Activated CD4-positive, alpha-beta T cell treated with anti-CD3 and anti-CD28 coated beads for 36 hours (primary cell): ENCODE results near the gene SLC28A2. TPM values are rescaled to one million over a fixed set of nuclear protein-coding genes. Genes with fewer than 3 reads are reported as not detected.
"Not testable (repeated sequence)": the region's sequence is repeated elsewhere in the genome, so short reads cannot be mapped to it uniquely, and the experiment has no call there.

Experiments used
- ATAC-seq: fragments of 200-7000 bp; cut with Tn5 transposase; one replicate; pipeline ENCODE4 v1.10.0; 2021; ENCODE audit warnings: mild to moderate bottlenecking, moderate library complexity
- CTCF ChIA-PET: fragments of 350-600 bp; sonication (Branson Sonifier 250); formaldehyde crosslinking; loops from one replicate; lab custom pipeline; 2021; ENCODE audit warnings: antibody characterized with exemption; lab: Charles Lee
- POLR2A ChIA-PET: fragments of 350-600 bp; sonication (Branson Sonifier 250); formaldehyde crosslinking; loops from one replicate; lab custom pipeline; 2021; ENCODE audit warnings: antibody characterized with exemption, inconsistent platforms; lab: Charles Lee
- DNase-seq: peaks from one replicate; pipeline ENCODE4 v3.0.0-alpha.2; 2020
- H3K27ac Mint-ChIP-seq: one replicate; pipeline ENCODE4 v1.8.0; 2021; ENCODE audit warnings: mixed read lengths
- H3K27me3 Mint-ChIP-seq: one replicate; pipeline ENCODE4 v1.8.0; 2021; ENCODE audit warnings: mixed read lengths
- H3K36me3 Mint-ChIP-seq: one replicate; pipeline ENCODE4 v1.8.0; 2021; ENCODE audit warnings: low read depth, mixed read lengths
- H3K4me1 Mint-ChIP-seq: one replicate; pipeline ENCODE4 v1.8.0; 2021; ENCODE audit warnings: mixed read lengths
- H3K4me3 Mint-ChIP-seq: one replicate; pipeline ENCODE4 v1.8.0; 2021; ENCODE audit warnings: mild to moderate bottlenecking, moderate library complexity, mixed read lengths
- H3K9me3 Mint-ChIP-seq: one replicate; pipeline ENCODE4 v1.8.0; 2021; ENCODE audit warnings: low read depth, mixed read lengths
- intact Hi-C, 2 experiments: fragments of 100-400 bp; cut with DNase I in 1 of 2; cut with micrococcal nuclease in 1 of 2; formaldehyde crosslinking; loops; one replicate each; pipeline versions ENCODE4 v1.14.2 to v1.15.1; 2022 to 2024; cut with DNase I, micrococcal nuclease
- total RNA-seq, 2 experiments: library from RNA; stranded (reverse); gene quantifications; one replicate each; pipeline ENCODE4 v1.2.3, GENCODE V29; 2021

SLC28A2 gene
- total RNA-seq, 2 experiments from 2014 or later = not detected

DNA sequence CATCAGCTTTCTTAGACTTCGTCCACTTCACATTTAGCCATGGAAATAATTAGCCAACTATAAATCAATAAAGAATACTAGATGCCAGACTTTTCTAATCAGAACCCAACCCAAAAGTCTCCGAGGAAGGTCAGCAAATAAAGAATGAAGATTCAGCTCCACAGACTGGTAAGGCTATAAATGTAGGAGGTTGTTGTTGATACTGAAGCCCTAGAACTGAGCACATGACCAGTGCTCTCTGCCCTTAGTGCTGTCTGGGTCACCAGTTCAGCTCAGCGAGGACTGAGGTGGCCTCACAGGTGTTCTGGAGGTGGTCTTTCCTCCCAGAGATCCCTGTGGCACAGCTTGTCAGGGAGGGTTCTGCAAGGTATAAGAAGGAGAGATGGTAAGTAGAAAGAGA lies 20.9 kb upstream of the SLC28A2 start:
- H3K36me3 Mint-ChIP-seq = no peaks in the 10 kb centered on the region
- no peaks in the 10 kb centered on the region for H3K4me1 Mint-ChIP-seq
- H3K4me3 Mint-ChIP-seq = no peak overlapping the region
- no peak for DNase-seq
- peaks cover 2% of the 10 kb centered on the region for H3K27me3 Mint-ChIP-seq
- H3K9me3 Mint-ChIP-seq = peaks cover 11% of the 10 kb centered on the region
- CTCF ChIA-PET = interaction anchor here (0.7 to 0.8 kb wide), 2 partner anchors 25 to 77 kb away, joined by 3 to 4 read pairs; no protein-coding TSS in a partner anchor
- ATAC-seq = no peak
- intact Hi-C loops = no loop called here
- H3K27ac Mint-ChIP-seq = no peak overlapping the region
- POLR2A ChIA-PET = interaction anchor here (0.6 kb wide), 1 partner anchor 646 kb away, joined by 4 read pairs; no protein-coding TSS in a partner anchor

DNA sequence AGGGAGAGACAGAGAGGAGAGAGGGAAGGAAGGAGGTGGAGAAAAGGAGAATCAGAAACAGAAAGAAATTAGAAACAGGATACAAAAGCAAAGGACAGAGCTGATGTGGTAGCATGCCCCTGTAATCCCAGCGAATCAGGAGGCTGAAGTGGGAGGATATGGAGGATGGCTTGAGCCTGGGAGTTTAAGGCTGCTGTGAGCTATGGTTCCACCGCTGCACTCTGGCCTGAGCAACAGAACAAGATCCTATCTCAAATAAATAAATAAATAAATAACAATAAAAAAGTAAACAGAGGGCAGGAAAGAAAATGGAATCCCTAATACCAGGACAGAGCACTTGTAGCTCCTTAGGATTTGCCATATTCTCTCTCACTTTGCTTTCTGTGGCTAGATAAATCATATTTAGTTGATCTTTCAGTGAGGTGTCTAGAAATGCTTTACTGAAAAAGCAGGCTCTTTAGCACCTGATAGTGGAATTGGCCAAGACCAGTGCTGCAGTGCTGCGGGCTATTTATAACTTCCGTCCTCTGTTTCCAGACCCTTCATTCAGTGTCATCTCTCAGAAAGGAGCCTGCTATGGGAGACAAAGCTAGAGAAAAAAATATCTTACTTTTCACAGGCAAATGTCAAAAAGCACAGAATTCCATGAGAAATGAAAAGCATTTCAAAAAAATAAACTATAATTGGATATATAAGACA lies 20.0 kb upstream of the SLC28A2 start:
- CTCF ChIA-PET = interaction anchor here (0.8 to 1.0 kb wide), 2 partner anchors 28 to 114 kb away, joined by 3 read pairs; no protein-coding TSS in a partner anchor

DNA sequence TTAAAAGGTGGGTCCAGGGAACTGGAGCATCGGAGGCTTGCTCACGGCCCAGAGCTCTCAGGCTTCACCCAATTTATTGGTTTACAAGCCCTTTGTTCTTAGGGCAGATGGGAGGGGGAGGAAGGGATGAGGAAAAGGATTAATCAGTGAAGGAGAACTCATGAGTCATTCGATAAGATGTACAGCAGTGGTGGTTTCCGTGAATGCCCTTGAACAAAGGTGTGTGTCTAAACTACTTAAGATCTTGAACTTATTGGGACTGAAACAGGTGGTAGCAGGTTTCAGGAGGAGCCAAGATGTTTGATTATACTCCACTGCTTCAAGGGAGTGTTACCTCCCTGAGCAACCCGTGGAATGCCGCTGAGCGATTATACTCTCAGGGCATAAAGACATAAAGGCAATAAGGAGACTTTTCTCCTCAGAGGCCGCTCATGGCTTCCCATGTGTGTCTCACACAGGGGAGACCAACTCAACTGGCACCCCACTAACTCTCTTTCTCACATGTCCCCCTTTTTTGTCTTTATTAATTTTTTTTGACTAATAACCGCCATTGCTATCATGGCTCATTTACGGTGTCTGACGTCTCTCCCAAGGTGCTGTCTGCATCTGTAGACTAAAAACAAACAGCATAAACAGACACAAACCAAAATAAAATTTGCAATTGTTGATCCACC lies 17.3 kb upstream of the SLC28A2 start:
- ATAC-seq (no peak), DNase-seq (no peak)
- Mint-ChIP-seq H3K36me3 (no peaks in the 10 kb centered on the region), H3K9me3 (peaks cover 29% of the 10 kb centered on the region), H3K27ac (no peak overlapping the region), H3K27me3 (peaks cover 6% of the 10 kb centered on the region), H3K4me3 (no peak overlapping the region), H3K4me1 (no peaks in the 10 kb centered on the region)
- ChIA-PET POLR2A (no interaction called here), CTCF (interaction anchor here (0.7 kb wide), 1 partner anchor 10 kb away, joined by 3 read pairs; no protein-coding TSS in a partner anchor)
- intact Hi-C loops = no loop called here

More for the DNA sequence above, 20.0 kb upstream of the SLC28A2 start:
- DNase-seq (no peak), ATAC-seq (no peak)
- Mint-ChIP-seq H3K9me3 (peaks cover 19% of the 10 kb centered on the region), H3K36me3 (no peaks in the 10 kb centered on the region), H3K4me3 (no peak overlapping the region), H3K27me3 (peaks cover 2% of the 10 kb centered on the region), H3K27ac (no peak overlapping the region), H3K4me1 (no peaks in the 10 kb centered on the region)
- POLR2A ChIA-PET = interaction anchor here (0.5 to 0.6 kb wide), 2 partner anchors 17 to 647 kb away, joined by 4 read pairs; no protein-coding TSS in a partner anchor
- intact Hi-C loops = no loop called here

DNA sequence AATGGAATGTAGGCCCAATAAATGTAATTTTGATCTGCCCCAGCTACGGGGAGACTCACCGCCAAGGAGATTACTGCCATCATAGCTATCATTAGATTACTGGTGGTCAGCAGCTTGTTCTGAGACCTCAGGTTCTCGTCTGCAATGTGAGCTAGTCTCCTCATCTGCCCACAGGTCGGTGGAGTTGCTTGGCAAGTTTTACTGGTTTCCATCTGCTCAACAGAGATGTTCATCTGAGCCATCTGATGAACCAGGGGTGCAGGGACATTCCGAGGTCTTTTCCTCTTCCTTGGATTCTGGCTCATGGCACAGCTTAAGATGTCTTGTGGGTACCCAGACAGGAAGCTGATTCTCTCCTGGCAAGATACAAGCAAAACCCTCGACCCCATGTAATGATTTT lies 15.2 kb upstream of the SLC28A2 start:
- H3K36me3 Mint-ChIP-seq, DNase-seq, CTCF ChIA-PET, H3K27me3 Mint-ChIP-seq, H3K4me3 Mint-ChIP-seq, H3K4me1 Mint-ChIP-seq, POLR2A ChIA-PET, H3K27ac Mint-ChIP-seq, intact Hi-C loops, ATAC-seq: not testable (repeated sequence)
- H3K9me3 Mint-ChIP-seq = peaks cover 40% of the 10 kb centered on the region

DNA sequence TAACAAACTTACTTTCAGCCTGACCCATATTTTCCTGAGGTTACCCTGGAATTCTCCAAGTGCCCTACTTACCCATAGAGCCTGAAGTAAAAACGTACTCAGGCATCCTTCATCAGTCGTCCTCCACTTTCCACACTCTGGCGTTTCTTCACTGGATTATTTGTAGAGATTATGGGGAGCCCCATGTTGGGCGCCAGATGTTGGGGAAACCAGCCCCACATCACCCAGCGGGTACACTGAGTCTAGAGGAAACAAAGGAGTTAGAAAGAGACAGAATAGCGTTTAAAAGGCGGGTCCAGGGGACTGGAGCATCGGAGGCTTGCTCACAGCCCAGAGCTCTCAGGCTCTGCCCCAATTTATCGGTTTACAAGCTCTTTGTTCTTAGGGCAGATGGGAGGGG lies 9.7 kb upstream of the SLC28A2 start:
- ChIA-PET CTCF (no interaction called here), POLR2A (no interaction called here)
- ATAC-seq (no peak), DNase-seq (peak; percentile 7)
- Mint-ChIP-seq H3K36me3 (peaks cover 25% of the 10 kb centered on the region), H3K4me1 (no peaks in the 10 kb centered on the region), H3K4me3 (no peak overlapping the region), H3K27me3 (peaks cover 2% of the 10 kb centered on the region), H3K9me3 (peaks cover 50% of the 10 kb centered on the region), H3K27ac (no peak overlapping the region)
- intact Hi-C loops = no loop called here

DNA sequence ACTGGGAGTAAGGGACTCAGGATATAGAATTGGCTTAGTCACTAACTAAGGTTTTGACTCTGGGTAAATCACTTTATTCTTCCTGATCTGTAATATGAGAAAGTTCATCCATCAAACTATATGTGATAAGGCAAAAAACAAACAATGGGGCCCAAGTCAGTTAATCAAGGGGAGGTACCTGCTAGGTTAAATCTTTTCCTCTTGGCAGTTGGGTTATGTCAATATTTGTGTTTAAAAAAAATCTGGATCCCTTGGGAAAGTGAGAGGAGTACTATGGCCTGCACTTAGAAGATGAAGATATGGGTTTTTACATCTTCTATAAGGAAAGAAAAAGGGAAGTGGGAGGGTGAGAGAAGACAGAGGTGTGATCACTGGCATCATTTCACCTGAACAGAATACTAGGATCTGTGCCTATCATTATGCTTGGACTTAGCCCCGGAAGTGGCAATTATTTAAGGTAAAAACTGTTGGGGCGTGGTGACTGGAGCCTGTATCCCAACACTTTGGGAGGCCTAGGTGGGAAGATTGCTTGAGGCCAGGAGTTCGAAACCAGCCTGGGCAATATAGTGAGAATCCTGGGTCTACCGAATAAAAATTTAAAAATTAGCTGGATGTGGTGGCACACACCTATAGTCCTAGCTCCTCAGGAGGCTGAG lies 2.8 kb upstream of the SLC28A2 start:
- no peaks in the 10 kb centered on the region for H3K27me3 Mint-ChIP-seq
- no peak for DNase-seq
- ChIA-PET CTCF (interaction anchor here (0.9 to 1.1 kb wide), 3 partner anchors 44 to 168 kb away, joined by 3 read pairs; no protein-coding TSS in a partner anchor), POLR2A (interaction anchor here (0.7 kb wide), 1 partner anchor 18 kb away, joined by 4 read pairs; no protein-coding TSS in a partner anchor)
- ATAC-seq = no peak
- H3K9me3 Mint-ChIP-seq = peaks cover 12% of the 10 kb centered on the region
- H3K36me3 Mint-ChIP-seq = peaks cover 9% of the 10 kb centered on the region
- intact Hi-C loops = no loop called here
- no peak overlapping the region for H3K4me3 Mint-ChIP-seq
- no peak overlapping the region for H3K27ac Mint-ChIP-seq
- H3K4me1 Mint-ChIP-seq = no peaks in the 10 kb centered on the region

DNA sequence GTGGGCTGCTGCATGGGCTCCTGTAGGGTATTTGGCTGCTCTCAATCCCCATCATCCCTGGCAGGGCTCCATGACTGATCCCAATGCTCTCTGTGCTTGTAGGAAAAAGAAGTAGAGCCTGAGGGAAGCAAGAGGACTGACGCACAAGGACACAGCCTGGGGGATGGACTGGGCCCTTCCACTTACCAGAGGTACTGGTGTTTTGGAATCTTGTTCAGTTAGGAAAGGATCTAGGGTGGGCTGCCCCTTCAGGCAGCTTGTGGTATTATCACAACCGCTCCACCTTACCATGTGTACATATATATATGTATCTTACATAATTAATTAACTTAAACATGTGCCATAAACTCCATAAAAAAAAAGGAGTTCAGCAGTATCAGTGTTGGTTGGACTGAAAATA lies 1.3 kb downstream of the SLC28A2 start:
- Mint-ChIP-seq H3K4me1 (no peaks in the 10 kb centered on the region), H3K27me3 (no peaks in the 10 kb centered on the region), H3K4me3 (no peak overlapping the region), H3K36me3 (no peaks in the 10 kb centered on the region), H3K9me3 (no peaks in the 10 kb centered on the region), H3K27ac (no peak overlapping the region)
- ATAC-seq (no peak), DNase-seq (no peak)
- ChIA-PET CTCF (interaction anchor here (0.5 to 1.6 kb wide), 7 partner anchors 8 to 579 kb away, joined by 3 to 7 read pairs (median 3); no protein-coding TSS in a partner anchor), POLR2A (no interaction called here)
- intact Hi-C loops = no loop called here

DNA sequence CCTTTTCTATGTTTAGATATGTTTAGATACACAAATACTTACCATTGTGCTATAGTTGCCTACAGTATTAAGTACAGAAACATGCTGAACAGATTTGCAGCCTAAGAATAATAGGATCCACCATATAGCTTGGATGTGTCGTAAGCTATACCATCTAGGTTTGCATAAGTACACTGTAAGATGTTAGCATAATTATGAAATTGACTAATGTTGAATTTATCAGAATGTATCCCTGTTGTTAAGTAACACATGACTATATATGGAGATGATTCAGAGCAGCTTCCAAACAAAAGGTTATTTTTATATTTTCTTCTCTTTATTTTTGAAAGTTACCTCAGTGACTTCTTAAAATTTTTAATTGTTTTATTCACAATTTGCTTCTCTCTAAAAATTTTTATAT lies 2.4 kb downstream of the SLC28A2 start:
- no peaks in the 10 kb centered on the region for H3K27me3 Mint-ChIP-seq
- no peaks in the 10 kb centered on the region for H3K36me3 Mint-ChIP-seq
- intact Hi-C loops = no loop called here
- ChIA-PET POLR2A (no interaction called here), CTCF (interaction anchor here (0.6 kb wide), 1 partner anchor 36 kb away, joined by 3 read pairs; no protein-coding TSS in a partner anchor)
- no peak for DNase-seq
- ATAC-seq = no peak
- H3K27ac Mint-ChIP-seq = no peak overlapping the region
- H3K4me1 Mint-ChIP-seq = no peaks in the 10 kb centered on the region
- no peaks in the 10 kb centered on the region for H3K9me3 Mint-ChIP-seq
- H3K4me3 Mint-ChIP-seq = no peak overlapping the region

DNA sequence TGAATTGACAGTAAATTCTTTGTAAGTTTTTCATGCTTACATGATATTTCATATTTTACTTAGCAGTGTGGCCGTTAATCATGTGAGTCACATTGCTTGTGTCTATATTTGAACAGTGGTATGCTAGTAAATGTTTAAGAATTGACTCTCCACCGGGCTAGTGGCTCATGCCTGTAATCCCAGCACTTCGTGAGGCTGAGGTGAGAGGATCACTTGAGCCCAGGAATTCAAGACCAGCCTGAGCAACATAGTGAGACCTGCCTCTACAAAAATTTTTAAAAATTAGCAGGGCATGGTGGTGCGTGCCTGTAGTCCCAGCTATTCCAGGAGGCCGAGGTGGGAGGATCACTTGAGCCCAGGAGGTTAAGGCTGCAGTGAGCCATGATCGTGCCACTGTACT lies 2.8 kb downstream of the SLC28A2 start:
- POLR2A ChIA-PET, intact Hi-C loops, DNase-seq, H3K27ac Mint-ChIP-seq, ATAC-seq, H3K4me3 Mint-ChIP-seq, H3K4me1 Mint-ChIP-seq, H3K27me3 Mint-ChIP-seq, H3K36me3 Mint-ChIP-seq, H3K9me3 Mint-ChIP-seq: not testable (repeated sequence)
- CTCF ChIA-PET = interaction anchor here (0.6 kb wide), 1 partner anchor 35 kb away, joined by 3 read pairs; no protein-coding TSS in a partner anchor

DNA sequence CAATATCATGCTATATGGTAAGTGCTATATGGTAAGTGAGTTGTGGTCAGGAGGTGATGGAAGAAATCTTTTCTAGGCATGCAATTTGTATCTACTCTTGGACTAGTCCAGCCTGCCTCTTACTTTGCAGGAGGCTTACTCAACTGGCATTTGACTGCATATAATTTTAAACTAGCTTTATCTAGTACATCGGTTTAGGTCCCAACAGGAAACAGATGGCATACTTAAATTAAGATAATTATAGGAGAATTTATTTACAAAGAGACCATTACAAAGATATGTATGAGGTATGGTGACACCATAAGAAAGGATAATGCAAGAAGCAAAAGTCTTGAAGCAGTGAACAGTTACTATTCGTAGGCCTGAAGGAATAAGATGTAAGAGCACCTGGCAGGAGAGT lies 7.8 kb downstream of the SLC28A2 start:
- ChIA-PET POLR2A (no interaction called here), CTCF (no interaction called here)
- intact Hi-C loops = no loop called here
- no peaks in the 10 kb centered on the region for H3K4me1 Mint-ChIP-seq
- no peaks in the 10 kb centered on the region for H3K36me3 Mint-ChIP-seq
- no peak for DNase-seq
- H3K27ac Mint-ChIP-seq = no peak overlapping the region
- no peak for ATAC-seq
- no peaks in the 10 kb centered on the region for H3K9me3 Mint-ChIP-seq
- H3K4me3 Mint-ChIP-seq = no peak overlapping the region
- H3K27me3 Mint-ChIP-seq = no peaks in the 10 kb centered on the region

DNA sequence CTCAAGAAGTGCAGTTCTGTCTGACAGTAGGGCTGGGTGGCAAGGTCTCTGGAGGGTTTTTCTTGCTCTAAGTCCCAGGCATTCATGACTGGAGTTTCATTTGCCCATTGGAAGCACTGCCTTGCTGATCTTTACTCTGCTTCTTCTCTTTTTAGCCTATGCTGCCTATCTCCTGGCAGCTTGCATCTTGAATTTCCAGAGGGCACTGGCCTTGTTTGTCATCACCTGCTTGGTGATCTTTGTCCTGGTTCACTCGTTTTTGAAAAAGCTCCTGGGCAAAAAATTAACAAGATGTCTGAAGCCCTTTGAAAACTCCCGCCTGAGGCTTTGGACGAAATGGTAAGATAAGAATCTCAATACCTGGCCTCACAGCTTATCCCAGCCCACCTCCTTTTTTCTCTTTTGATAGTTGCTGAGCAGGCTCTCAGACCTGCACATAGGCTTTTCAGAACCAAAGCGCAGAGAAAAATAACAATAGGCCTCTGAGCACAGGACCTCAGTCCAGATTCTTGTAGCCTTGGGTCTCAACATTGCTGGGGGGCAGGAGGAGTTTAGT lies 10.9 kb downstream of the SLC28A2 start:
- no peaks in the 10 kb centered on the region for H3K9me3 Mint-ChIP-seq
- no peak for ATAC-seq
- no peaks in the 10 kb centered on the region for H3K27me3 Mint-ChIP-seq
- H3K36me3 Mint-ChIP-seq = no peaks in the 10 kb centered on the region
- POLR2A ChIA-PET = no interaction called here
- intact Hi-C loops = no loop called here
- no peak overlapping the region for H3K27ac Mint-ChIP-seq
- no peak for DNase-seq
- H3K4me1 Mint-ChIP-seq = no peaks in the 10 kb centered on the region
- CTCF ChIA-PET = no interaction called here
- H3K4me3 Mint-ChIP-seq = no peak overlapping the region
